MM.1S (cell line): ENCODE data around the gene NOS3.

Experiments used
- EZH2 ChIP-seq: fragments of 300-600 bp; sonication (generic); optimal IDR thresholded peaks from 2 replicates; pipeline ENCODE3; 2017; ENCODE audit warnings: low read depth, mild to moderate bottlenecking, antibody characterized with exemption, low read length, mixed read lengths
- EZH2phosphoT487 ChIP-seq: fragments of 300-600 bp; sonication (generic); IDR thresholded peaks from 2 replicates; pipeline ENCODE4 v1.6.1; 2018; ENCODE audit warnings: antibody characterized with exemption, low read length
- TF ChIP-seq, protein P1 (sequence below): fragments of 300-600 bp; sonication (generic); IDR thresholded peaks from 2 replicates; pipeline ENCODE4 v1.5.1; 2016; ENCODE audit warnings: antibody characterized with exemption, low read length, mixed read lengths

DNA sequence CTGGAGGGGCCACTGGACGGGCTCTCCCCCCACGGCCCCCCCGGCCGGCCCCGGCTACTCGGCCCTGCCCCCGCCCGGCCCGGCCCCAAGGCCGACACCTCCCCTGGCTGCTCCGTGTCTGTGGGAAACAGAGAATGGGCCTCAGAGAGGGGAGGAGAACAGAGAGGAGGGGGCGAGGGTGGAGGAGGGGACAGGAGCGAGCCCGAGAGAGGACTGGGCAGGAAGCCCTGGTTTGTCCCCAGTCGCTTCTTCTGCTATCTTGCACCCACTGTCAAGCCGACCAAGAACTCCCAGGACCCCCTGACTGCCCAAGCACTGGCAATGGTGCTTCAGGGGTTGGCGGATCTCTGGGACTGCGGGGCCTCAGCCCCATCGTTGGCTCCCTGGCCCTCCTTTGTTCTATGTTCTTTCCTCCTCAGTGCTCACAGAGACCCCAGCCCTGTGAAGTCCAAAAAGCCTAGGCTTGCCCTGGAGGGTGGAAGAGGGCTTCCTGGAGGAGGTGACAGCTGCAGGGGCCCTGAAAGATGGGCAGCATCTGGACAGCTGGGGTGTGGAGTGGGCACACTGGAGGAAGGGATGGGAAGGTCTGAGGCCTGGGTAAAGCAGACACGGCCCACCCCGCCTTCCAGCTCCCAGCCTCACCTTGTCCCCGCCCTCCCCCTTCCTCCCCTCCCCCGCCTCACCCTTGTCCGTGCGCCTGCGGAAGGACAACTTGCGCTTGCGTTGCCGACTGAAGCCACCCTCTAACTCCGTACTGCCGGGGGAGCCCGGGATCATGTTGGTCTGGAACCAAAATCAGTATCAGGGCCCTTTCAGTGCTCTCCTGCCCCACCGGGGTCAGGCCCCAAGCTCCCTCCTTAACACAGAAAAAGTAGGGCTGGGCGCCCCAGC lies 42.8 kb upstream of the NOS3 start:
- TF ChIP-seq, protein P1, sequence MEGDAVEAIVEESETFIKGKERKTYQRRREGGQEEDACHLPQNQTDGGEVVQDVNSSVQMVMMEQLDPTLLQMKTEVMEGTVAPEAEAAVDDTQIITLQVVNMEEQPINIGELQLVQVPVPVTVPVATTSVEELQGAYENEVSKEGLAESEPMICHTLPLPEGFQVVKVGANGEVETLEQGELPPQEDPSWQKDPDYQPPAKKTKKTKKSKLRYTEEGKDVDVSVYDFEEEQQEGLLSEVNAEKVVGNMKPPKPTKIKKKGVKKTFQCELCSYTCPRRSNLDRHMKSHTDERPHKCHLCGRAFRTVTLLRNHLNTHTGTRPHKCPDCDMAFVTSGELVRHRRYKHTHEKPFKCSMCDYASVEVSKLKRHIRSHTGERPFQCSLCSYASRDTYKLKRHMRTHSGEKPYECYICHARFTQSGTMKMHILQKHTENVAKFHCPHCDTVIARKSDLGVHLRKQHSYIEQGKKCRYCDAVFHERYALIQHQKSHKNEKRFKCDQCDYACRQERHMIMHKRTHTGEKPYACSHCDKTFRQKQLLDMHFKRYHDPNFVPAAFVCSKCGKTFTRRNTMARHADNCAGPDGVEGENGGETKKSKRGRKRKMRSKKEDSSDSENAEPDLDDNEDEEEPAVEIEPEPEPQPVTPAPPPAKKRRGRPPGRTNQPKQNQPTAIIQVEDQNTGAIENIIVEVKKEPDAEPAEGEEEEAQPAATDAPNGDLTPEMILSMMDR: no peak
- TF ChIP-seq EZH2phosphoT487 (no peak), EZH2 (no peak)
